Peyer's patch (tissue), 4 donors: Measurements from ENCODE around the gene SPTB. TPM values are rescaled to one million over a fixed set of nuclear protein-coding genes. Genes with fewer than 3 reads are reported as not detected.

Experiments
- DNase-seq, 3 donors: peaks; one replicate each; pipeline ENCODE4 v3.0.0-alpha.2; 2017 to 2019
- H3K27ac ChIP-seq, 4 donors: fragments of 200-600 bp; sonication (generic); one replicate each; pipeline ENCODE4 v1.5.1; 2016 to 2019
- H3K27me3 ChIP-seq, 2 donors: fragments of 200-600 bp; sonication (generic); one replicate each; pipeline ENCODE4 v1.5.1; 2019
- H3K36me3 ChIP-seq, 3 donors: fragments of 200-600 bp; sonication (generic); one replicate each; pipeline ENCODE4 v1.5.1; 2016 to 2019
- H3K4me1 ChIP-seq, 4 donors: fragments of 200-600 bp; sonication (generic); one replicate each; pipeline ENCODE4 v1.5.1; 2016 to 2019
- H3K4me3 ChIP-seq, 4 donors: fragments of 200-600 bp; sonication (generic); 1 replicate in 3 of 4; 2 replicates in 1 of 4; pipeline ENCODE4 v1.5.1; 2016 to 2019; ENCODE audit warnings: mild to moderate bottlenecking in 1 of 4
- H3K9me3 ChIP-seq, 4 donors: fragments of 200-600 bp; sonication (generic); one replicate each; pipeline ENCODE4 v1.5.1; 2016 to 2019; ENCODE audit warnings: mild to moderate bottlenecking in 1 of 4
- POLR2A ChIP-seq, 2 donors: fragments of 450-650 bp; IDR thresholded peaks; one replicate each; pipeline ENCODE4 v1.5.1; 2017; ENCODE audit warnings: antibody characterized with exemption in 2 of 2, mild to moderate bottlenecking in 2 of 2, moderate library complexity in 2 of 2
- total RNA-seq, 4 donors: library from RNA; depleted of rRNA; stranded (reverse); fragments of >200 nt; gene quantifications; one replicate each; pipeline ENCODE4 v1.1.0, GENCODE V29; 2016
- TF ChIP-seq, protein P1 (sequence below), 6 experiments: fragments of 450-650 bp in 4 of 6; fragments of 200-600 bp in 2 of 6; sonication (generic) in 1 of 6; IDR thresholded peaks; one replicate each; pipeline ENCODE4 v1.5.1; 2017 to 2019; ENCODE audit warnings: antibody characterized with exemption in 6 of 6, mild to moderate bottlenecking in 3 of 6, moderate library complexity in 1 of 6

SPTB gene
- total RNA-seq, 4 donors from 2014 or later: 0.57 to 2.5 (median 0.94) TPM; not detected in 1

- no peak for TF ChIP-seq POLR2A (IDR thresholded peaks at IDR 0.05)
- TF ChIP-seq, protein P1, sequence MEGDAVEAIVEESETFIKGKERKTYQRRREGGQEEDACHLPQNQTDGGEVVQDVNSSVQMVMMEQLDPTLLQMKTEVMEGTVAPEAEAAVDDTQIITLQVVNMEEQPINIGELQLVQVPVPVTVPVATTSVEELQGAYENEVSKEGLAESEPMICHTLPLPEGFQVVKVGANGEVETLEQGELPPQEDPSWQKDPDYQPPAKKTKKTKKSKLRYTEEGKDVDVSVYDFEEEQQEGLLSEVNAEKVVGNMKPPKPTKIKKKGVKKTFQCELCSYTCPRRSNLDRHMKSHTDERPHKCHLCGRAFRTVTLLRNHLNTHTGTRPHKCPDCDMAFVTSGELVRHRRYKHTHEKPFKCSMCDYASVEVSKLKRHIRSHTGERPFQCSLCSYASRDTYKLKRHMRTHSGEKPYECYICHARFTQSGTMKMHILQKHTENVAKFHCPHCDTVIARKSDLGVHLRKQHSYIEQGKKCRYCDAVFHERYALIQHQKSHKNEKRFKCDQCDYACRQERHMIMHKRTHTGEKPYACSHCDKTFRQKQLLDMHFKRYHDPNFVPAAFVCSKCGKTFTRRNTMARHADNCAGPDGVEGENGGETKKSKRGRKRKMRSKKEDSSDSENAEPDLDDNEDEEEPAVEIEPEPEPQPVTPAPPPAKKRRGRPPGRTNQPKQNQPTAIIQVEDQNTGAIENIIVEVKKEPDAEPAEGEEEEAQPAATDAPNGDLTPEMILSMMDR (IDR thresholded peaks at IDR 0.05): no peak
- Histone ChIP-seq H3K27me3 (no peaks in the 10 kb centered on the region), H3K36me3 (no peaks in the 10 kb centered on the region), H3K27ac (no peak overlapping the region), H3K9me3 (no peaks in the 10 kb centered on the region), H3K4me1 (no peaks in the 10 kb centered on the region), H3K4me3 (no peak overlapping the region)
- DNase-seq: no peak
Observed at GRCh38 chr14:64777461-64777860, 102.2 kb downstream of the SPTB start.

GRCh38 chr14:64775081-64775777 is 104.5 kb downstream of the SPTB start:
- TF ChIP-seq POLR2A (IDR thresholded peaks at IDR 0.05): no peak
- TF ChIP-seq, protein P1 (IDR thresholded peaks at IDR 0.05): no peak
- H3K27me3 ChIP-seq: no peaks in the 10 kb centered on the region
- no peak overlapping the region for H3K4me3 ChIP-seq
- H3K9me3 ChIP-seq: no peaks in the 10 kb centered on the region
- no peaks in the 10 kb centered on the region for H3K4me1 ChIP-seq
- H3K27ac ChIP-seq: no peak overlapping the region
- no peaks in the 10 kb centered on the region for H3K36me3 ChIP-seq
- no peak for DNase-seq

DNA sequence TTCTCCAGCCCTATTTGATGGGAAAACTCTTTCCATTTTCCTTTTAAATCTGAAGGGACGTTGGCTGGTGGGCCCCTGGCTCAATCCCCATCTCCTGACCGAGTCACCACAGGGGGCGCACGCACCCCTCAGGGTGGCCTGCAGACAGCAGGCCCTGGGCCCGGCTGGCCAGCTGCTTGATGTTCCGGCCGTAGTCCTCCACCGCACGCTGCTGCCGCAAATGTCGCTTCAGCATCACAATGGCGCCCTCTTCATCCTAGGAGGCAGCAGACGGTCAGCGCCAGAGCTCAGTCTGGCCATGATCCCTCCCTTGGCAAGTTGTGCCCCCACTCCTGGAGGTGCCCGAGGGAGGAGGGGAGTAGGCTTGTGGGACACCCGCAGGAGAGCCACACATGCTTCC is 105.4 kb downstream of the SPTB start:
- H3K27me3 ChIP-seq: no peaks in the 10 kb centered on the region
- no peak for DNase-seq
- TF ChIP-seq POLR2A (IDR thresholded peaks at IDR 0.05): no peak
- TF ChIP-seq, protein P1 (IDR thresholded peaks at IDR 0.05): no peak

GRCh38 chr14:64773577-64773976 is 106.1 kb downstream of the SPTB start:
- no peak for DNase-seq
- TF ChIP-seq, protein P1 (IDR thresholded peaks at IDR 0.05): no peak
- TF ChIP-seq POLR2A (IDR thresholded peaks at IDR 0.05): no peak
- Histone ChIP-seq H3K27ac (no peak overlapping the region), H3K4me3 (no peak overlapping the region), H3K4me1 (no peaks in the 10 kb centered on the region), H3K36me3 (no peaks in the 10 kb centered on the region), H3K27me3 (no peaks in the 10 kb centered on the region), H3K9me3 (no peaks in the 10 kb centered on the region)

More for the DNA sequence above, 105.4 kb downstream of the SPTB start:
- Histone ChIP-seq H3K4me1 (no peaks in the 10 kb centered on the region), H3K36me3 (no peaks in the 10 kb centered on the region), H3K27ac (no peak overlapping the region), H3K4me3 (no peak overlapping the region), H3K9me3 (no peaks in the 10 kb centered on the region)

DNA sequence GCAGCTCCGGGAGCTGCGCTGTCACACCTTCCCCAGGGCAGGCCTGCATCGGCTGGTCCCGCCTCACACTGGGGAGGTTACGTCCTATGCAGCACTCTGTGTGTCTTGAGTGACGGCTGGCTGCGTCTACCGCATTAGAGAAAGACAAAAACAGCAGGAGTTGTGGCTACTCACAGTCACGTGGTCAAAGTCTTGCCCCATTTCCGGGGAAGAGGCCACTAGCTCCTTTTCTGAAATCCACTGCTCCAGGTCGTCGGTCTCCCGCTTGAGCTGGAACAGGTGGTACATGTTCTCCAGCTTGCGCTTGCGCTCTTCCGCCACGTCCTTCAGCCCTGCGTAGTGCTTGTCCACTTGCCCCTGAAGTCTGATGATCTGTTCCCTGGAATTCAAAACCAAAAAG is 106.7 kb downstream of the SPTB start:
- Histone ChIP-seq H3K36me3 (no peaks in the 10 kb centered on the region), H3K27me3 (no peaks in the 10 kb centered on the region), H3K27ac (no peak overlapping the region), H3K4me3 (no peak overlapping the region), H3K4me1 (no peaks in the 10 kb centered on the region), H3K9me3 (no peaks in the 10 kb centered on the region)
- no peak for DNase-seq
- TF ChIP-seq, protein P1 (IDR thresholded peaks at IDR 0.05): no peak
- no peak for TF ChIP-seq POLR2A (IDR thresholded peaks at IDR 0.05)
